NCI-H2196 treated with DMSO at 0.1 percent for 48 hours (cell line): ENCODE results near the gene NECTIN1.

ENCODE experiments used
- DNase-seq: peaks from one replicate; lab custom pipeline; 2025; ENCODE audit not compliant: unreplicated experiment; lab: John Stamatoyannopoulos, UW

The NECTIN1 gene

DNA sequence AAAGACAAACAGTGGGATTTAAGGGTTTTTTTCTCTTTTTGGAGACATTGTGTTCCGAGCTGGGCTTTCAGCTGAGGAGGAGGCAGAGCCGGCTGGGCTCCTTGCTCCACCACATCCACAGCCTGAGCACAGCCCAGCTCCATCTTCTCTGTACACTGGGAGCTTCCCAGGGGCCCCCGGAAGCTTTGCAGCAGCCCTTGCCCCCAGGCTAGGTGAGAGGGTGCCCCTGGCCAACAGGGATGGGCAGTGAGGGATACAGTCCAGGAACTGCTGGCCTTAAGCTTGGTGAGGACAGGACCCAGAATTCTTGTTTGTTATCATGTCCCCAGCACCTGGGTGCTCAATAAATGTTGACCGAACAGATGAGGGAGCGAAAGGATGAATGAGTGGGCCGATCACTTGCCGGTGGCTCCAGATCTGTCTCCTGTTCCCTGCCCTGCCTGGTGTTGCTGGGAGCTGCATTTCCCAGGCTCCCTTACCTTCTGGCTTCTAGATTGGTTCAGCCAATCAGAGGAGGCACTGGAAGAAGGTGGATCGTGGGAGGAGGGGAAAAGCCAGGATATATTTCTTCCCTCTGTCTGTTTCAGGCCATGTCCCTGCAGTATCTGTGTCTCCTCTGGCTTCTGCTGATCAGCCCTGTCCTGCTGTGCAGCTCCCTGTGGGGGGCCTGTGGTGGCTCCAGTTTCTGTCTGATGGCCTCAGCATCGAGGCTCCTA is 26.5 kb upstream of the NECTIN1 start:
- DNase-seq: no peak

DNA sequence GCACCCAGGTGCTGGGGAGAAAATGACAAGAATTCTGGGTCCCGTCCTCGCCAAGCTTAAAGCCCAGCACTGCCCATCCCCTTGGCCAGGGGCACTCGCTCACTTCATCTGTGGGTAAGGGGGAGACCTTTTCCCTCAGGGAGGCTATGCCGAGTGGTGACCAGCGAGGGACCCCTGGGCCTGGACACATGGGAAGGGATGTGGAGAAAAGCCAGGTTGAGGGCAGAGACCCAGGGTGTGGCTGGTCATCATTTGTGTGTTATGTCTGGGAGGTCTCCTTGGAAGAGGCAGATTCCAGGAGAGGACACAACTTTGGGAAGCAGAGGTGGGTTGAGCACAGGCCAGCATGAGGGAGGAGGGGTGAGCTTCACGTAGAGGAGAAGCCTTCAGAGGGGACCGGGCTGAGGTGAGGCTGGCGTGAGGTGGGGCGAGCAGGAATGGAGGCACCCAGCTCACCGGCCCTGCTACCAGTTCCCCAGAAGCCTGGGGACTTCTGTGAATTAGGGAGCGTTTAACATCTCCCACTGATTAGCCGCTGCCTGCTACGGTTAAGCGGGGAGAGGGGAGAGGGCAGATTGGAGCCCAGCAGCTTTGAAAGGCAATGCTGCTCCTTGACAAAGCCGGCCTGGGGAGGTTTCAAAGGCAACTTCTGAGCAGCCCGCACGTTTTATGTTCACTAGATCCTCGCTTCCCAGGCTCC is 25.8 kb upstream of the NECTIN1 start:
- DNase-seq: no peak

DNA sequence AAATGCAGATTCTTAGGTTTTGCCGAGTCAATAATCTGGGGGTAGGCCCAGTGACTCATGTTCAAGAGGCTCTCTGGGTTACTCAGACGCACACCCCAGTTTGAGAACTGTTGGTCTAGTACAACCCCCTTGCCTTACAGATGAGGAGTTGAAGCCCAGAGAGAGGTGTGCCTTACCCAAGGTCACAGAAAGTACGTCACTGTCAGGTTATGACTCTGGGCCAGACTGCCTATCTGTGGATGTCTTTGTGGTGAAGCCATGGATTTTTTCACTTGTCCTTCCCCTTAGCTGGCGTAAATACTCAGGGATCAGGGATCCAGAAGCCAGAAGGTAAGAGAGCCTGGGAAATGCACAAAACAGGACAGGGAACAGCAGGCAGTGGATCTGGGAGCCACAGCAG is 25.2 kb upstream of the NECTIN1 start:
- DNase-seq: no peak

DNA sequence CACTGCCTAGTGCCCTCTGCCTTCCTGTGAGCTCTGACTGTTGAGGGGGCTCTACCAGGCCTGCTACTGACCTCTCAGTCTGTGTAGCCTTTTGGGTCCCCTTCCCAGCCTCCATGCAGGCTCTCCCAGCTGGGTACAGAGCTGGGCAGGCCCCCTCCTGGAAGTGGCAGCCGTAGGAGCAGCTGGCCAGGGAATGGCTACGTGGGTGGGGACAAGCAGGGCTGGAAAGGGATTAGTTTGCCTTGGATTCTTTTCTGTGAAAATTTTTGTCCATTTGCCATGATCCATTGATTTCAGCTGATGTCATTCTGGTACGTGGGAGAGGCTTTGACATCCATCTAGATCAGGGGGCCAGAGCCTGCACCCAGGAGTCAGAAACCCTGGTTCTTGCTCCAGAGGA is 23.9 kb upstream of the NECTIN1 start:
- no peak for DNase-seq

DNA sequence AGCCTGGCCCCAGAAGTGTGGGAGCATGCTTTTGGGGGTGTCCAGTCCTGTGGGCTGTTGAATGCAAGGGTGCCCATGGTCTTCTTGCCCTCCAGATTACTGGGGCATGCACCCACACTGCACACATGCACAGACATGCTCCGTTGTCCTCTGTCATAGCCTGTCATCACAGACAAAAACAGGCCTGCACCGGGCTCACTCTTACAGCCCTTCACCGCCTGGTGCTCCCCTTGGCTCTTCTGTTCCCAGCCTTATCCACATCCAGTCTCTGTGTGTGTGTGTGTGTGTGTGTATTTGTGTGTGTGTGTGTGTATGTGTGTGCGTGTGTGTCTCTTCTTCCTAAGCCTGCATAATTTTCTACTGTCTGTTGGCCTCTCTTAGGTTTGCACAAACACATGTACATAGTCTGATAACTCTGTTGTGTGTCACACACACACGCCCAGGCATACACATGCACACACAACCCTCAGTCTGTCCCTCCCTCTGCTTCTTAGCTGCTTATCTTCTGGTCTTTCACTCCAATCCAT is 23.4 kb upstream of the NECTIN1 start:
- no peak for DNase-seq

DNA sequence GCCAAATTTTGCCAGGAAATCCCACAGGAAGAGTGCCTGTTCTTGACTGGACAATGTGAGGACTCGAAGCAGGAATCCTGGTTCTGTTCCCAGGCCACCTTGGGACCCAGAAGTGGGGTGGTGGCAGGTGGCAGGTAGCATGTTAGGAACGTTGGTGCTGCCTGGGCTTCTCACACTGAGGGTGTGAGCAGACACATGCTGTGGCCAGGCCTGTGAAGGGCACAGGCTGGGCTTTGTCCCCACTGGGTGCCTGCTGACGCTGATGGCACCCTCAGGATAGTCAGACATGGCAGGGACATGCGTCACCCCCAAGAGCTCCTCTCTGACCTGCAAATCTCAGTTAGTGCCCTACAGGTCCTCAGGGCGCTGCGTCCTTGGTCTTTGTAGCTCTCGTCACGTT is 21.1 kb upstream of the NECTIN1 start:
- DNase-seq: no peak

DNA sequence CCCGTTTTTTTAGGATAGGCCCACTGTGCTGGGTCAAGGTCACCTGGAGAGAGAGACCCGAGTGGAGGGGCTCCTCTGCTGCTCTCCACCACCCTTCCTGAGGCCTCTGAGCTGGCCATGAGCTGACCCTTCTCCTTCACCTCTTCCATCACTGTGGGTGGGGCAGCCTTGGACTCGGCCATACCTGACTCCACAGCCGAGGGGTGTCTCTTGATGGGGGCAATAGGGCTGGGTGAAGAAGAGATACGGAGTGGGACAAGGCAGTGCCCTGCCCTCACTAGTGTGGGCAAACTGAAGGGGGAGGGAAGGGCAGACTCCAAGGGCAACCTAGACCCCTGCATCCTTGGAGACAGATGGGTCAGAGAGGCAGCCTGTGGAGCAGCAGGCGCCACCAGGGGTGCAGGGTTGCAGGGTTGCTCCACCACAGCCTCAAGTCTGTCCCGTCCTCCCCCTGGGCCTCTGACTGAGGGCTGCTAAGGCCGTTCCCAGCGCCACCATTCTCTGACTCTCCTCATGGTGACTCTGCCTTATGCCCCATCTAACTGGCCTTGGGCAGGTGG is 20.1 kb upstream of the NECTIN1 start:
- DNase-seq: no peak

DNA sequence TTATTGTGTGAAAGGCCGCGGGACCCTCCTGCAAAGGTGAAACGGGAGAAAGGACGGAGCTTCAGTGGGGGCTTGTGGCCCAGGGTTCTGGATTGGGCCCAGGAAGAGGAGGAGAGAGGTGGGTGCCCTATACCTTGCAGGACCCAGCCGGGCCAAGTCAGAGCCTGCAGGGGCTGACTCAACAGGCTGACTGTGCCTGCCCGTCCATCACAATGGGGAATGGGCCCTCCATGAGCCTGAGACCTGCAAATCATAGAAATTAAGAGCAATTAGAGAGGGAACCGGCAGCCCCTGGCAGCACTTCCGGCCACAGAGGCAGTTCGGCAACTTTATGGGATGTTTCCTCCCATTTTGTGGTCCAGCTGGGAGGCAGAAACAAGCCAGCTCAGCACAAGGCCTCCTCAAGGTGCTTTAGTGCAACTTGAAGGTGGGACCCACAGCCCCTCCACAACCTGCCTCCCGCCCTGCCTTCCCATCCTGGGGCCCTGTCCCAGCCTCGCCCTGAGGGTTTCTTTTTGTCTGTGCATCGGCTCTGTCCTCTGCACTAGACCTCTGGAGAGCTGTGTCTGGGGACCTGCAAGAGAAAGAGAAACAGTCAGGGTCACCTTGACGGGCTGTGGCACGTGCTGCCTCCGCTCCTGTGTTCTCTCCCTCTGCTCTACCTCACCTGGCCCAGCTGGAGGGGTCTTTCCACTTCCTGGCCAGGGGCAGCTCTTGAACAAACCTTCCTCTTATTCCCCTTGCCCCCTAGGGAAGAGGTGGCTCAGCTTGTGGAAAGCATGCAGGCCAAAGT is 19.1 kb upstream of the NECTIN1 start:
- no peak for DNase-seq

DNA sequence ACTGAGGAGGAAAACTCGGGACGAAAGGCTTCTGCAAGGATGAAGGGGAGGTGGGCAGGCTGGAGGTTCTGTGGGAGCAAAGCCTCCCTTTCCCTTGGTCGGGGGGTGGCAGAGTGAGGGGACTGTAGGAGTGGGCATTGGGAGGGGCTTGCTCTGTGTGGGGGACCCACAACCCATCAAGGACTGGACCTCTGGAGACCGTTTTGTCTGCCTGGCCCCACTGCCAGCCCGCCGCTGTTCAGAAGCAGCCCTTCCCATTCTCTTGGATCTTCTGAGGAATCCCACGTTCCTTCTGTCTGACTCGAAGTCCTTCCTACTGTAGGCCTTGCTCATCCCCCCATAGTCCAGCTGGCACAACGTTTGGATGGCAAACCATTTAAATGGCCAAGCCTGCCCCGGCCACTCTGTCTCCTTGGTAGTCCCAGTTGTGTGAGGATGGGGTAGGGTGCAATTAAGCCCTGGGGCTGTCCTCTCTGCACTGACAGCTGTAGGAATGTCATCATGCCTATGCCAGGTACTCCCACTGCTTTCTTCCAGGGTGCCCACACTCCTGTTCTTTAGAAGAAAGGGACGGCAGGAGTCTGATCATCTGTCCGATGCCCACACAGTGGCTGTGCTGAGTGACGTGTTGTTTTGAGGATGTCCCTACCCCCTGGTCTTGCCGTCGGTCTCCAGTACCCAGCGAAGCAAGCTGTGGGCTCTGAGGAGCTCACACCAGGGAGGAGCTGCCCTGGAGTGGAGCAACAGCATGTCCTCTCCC is 17.0 kb upstream of the NECTIN1 start:
- no peak for DNase-seq

DNA sequence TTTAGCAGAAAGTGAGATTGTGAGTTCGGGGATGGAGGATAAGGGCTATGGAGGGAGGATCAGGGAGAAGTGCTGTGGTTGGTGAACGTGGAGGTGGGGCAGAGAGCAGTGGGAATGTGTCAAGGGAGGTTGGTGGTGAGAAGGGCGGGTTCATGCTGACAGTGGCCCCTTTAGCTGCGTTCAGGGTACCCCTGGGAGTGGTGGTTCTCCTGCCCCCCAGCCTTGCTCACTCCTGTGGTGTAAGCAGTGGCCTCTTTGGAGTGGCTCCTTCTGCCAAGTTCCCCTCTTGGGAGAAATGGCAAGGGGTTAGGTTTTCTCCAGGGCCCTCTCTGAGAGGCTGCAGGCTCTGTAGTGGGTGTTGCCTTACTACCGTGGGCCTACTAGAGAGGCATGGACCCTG is 16.1 kb upstream of the NECTIN1 start:
- no peak for DNase-seq

DNA sequence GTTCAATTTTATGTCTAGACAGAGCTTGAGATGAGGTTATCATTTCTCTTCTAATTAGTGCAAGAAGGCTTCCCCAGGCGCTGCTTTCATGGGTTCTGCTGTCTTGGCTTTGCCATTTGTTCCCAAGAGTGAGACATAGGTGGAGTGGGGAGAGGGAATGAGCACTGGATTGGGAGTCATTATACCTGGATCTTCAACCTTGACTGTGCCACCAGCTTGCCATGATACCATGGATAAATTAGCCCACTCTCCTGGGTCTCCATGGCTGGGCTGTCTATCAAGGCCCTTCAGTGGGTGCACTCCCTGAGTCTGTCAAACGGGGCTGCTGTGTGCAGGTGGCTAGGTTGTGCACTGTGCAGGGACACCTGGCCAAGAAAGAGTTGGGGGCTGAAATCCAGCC is 15.6 kb upstream of the NECTIN1 start:
- no peak for DNase-seq

DNA sequence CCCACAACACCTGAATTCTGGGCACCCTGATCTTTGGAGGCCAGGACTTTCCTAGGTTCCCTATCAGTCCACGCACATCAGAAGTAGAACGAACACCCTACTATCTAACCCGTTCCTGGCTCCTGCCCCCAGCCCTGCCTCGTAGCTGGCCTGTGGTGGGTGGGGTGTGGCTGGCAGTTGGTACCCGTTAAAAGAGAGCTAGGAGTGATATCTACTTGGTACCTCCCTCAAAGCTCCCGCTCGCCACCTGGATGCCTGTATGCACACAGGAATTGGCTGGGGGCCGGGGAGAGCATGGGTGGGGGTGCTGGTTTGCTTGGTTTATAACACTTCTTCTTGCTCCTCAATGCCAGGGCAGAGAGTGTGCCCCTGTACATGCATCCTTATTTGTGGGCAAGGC is 14.0 kb upstream of the NECTIN1 start:
- DNase-seq: no peak

DNA sequence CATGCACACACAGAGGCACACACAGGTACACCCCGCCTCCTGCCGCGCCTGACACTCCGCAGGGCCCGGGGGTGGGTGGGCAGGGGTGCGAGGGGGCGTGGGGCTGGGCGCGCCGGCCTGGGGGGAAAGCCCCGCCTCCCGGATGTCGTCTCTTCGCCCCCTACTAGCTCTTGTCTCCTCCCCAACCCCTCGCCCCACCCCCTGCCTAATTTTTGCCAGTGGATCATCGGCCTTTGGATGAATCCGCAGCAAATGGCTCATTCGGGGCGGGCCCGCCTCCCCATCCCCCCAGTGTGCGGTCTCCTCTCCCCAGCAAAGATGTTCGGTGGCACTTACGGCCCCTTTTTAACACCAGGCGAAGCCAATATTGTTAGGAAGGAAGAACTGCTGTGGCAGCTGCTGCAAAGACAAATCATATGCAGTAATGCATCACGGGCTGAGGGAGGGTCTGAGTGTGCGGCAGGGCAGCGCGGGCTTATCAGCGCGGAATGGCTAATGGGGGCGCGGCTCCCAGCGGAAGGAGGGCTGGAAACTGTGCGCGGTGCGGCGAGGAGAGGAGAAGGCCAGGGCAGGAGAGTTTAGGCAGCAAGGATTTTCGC is 13.4 kb upstream of the NECTIN1 start:
- no peak for DNase-seq

DNA sequence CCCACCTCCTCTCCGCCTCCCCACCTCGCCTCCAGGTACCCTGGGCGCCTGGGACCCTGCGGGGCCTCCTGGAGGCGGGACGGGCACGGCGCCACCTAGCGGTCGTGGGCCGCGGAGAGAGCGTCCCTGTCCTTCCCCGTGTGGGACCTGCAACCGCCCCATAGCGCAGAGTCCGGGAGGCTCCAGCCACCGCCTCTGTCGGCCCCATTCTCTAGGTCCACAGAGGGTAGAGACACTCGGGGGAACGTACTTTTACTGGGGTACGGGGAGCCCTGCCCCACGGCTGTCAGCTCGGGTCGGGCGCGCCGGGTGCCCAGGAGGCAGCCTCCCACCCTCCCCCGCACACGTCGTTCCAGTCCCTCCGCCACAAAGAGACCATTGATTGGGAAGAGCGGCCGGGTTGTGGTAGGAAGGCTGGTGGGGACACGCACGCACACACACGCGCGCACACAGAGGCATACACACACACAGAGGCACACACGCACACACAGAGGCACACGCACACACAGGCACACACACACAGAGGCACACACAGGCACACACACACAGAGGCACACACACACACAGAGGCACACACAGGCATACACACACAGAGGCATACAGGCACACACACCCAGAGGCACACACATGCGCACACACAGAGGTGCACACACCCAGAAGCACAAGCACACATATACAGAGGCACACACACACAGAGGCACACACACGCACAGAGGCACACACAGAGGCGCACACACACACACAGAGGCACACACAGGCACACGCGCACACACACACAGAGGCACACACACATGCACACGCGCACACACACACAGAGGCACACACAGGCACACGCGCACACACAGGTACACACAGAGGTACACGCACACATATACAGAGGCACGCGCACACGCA is 12.6 kb upstream of the NECTIN1 start:
- DNase-seq: no peak

DNA sequence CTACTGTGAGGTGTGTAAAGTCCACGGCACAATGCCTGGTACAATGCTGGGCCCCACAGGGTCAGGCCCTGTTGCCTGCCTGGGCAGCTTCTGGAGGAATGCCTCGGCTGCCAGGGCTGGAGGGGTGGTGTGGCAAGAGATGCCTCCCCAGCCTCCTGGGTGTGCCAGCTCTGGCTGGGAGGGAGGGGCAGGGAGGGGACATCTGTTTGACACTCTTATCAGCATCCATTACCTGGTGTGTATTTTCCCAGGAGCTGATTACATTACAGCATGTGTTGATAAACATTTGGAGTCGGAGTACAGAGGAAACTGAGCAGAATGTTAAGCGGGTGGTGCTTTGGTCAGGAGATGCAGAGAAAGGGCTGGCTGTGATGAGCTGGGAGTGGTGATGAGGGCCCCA is 11.0 kb upstream of the NECTIN1 start:
- no peak for DNase-seq

DNA sequence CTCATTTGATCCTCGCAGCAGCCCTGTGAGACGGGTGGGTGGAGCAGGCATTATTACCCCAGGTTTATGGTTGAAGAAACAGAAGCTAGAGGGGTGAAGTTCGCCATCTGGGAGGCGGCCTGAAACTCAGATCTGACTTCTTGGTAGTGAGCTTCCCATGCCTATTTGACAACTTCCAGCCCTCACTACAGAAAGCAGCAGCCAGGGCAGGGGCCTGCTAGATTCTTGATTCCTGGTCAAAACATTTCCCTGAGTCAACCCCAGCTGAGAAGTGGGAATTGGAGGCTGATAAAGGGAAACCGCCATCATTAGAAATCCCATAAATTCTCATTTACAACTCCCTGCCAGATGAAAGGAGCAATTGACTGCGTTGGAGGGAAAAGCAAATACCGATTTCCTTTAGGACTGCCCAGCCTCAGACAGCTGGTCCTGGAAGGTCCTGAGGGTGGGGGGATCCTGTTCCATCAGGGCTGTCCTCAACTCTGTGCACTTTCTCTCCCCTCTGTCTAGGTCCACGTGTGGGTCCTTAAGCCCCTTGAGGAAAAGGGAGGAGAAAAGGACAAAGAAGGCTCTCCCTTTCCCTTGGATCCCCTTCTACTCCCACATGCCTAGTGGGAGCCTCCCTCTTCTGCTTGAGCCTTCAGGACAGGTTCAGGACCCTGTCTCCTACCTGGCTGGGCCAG is 10.2 kb upstream of the NECTIN1 start:
- DNase-seq: no peak

DNA sequence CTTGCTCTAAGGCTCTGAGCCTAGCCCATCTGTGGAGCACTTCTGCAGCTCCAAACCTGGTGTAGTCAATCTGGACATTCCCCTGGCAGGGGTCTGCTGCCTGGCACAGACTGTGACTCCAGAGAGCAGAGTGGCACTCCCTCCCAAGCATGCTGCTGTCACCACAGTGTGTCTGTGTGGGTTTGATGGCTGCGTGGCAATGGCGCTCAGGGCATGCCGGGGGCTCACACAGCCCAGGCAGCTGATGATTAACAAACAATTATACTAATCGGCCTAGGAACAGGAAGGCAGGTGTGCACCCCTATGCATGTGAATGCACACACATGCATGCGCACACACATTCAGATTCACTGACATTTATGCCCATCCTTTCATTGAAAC is 9.0 kb upstream of the NECTIN1 start:
- DNase-seq: no peak

DNA sequence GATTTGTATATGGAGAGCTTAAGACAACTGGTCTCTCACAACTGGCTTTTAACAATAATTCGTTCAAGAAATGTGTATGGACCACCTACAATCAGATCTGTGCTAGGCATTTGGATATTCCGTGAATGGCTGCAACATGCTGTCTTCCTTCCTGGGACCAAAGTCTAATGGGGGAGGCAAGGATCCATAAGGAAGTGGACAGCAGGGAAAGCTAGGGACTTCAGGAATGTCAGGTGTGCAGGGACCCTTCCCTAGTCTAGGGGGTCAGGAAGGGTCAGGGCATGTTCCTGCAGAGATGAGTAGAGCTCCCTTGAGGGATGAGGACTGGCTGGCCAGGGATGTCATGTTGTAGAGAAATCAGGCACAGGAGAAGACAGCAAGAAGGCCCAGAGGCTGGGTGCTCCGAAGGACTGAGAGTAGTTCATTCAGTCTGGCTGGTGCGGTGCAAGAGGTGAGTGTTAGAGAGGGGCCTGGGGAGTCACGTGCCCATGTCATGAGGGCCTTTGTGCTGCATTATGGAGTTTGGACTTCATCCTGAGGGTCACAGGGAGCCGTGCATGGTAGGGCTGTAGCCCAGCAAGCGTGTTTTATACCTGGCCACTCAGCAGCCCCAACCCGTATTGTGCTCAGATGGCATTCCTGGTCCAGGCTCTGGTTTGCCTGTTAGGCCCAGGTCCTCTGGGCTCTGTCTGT is 8.5 kb upstream of the NECTIN1 start:
- DNase-seq: no peak
